ENCODE results near the gene SORL1. TPM values are rescaled to one million over a fixed set of nuclear protein-coding genes. Genes with fewer than 3 reads are reported as not detected.

Gene SORL1
- total and polyA plus RNA-seq, 9 of the 15 experiments (the other 6 are each of a cell fraction or from before 2014, with no cell fraction given), result 0.01 to 0.66 TPM; not detected in 7

DNA sequence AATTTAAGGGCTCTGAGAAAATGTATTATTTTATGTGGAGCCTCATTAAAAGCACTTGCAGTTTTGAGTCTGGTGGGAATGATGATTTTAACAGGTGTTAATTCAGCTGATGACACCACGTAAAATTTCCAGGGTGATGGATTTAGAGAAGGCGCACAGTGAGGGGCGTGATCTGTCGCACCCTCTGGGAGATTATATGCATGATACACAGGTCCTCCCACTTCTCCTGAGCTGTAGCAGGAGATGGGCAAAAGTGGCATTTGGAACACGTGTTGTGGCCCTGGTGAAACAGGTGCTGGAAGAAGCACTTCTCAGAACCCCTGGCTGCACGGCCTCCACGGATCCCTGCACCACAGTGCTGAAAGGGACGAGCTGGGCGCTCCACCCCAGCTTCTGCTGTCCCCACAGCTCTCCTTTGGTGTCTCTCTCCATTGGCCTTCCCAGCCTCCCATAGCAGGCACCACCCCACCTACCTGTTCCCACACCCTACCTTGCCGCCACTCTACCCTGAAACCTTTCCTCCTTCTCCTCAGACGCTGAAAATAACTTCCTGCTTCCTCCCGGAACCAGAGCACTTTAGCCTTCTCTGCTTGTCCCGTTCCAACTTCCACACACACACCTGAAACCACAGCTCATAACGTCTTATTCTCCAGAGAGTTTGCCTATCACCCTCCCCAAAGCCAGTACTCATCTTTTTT lies 6.9 kb upstream of the SORL1 start:
- Histone ChIP-seq H3K9me1 (ENCODE audit: control insufficient read depth, insufficient read depth, low read length) (no peaks in the 10 kb centered on the region), H3K4me1 (replicated peaks in 1 of 2; ENCODE audit: control insufficient read depth in 2 of 2, insufficient read depth in 2 of 2, low read length in 2 of 2) (no peaks in the 10 kb centered on the region), H3K27me3 (ENCODE audit: control insufficient read depth in 2 of 2, insufficient read depth in 2 of 2, low read length in 2 of 2) (peaks cover 0 to 5% of the 10 kb centered on the region in 2 experiments; a peak in 1 of 5 replicates), H3K36me3 (ENCODE audit: control insufficient read depth, insufficient read depth, low read length) (no peaks in the 10 kb centered on the region), H3K9ac (ENCODE audit: insufficient read depth in 1 of 2, low read depth in 2 of 2, low read length in 2 of 2) (no peak overlapping the region), H3K9me3 (replicated peaks; ENCODE audit: control insufficient read depth, insufficient read depth, low read depth, low read length) (no peaks in the 10 kb centered on the region), H3K79me2 (ENCODE audit: control insufficient read depth, insufficient read depth, low read length) (no peaks in the 10 kb centered on the region), H2AFZ (ENCODE audit: low read depth, low read length) (no peak overlapping the region), H3K4me2 (ENCODE audit: insufficient read depth, low read length) (no peak overlapping the region), H4K20me1 (replicated peaks; ENCODE audit: control insufficient read depth, insufficient read depth, low read length) (no peaks in the 10 kb centered on the region), H3K4me3 (no peak overlapping the region), H3K27ac (ENCODE audit: extremely low read depth, low read depth, low read length) (no peak overlapping the region)
- BruUV-seq (replicated peaks), result no TSS peak
- no peak for TF ChIP-seq CSDE1 (IDR thresholded peaks at IDR 0.05)
- TF ChIP-seq, protein P1, sequence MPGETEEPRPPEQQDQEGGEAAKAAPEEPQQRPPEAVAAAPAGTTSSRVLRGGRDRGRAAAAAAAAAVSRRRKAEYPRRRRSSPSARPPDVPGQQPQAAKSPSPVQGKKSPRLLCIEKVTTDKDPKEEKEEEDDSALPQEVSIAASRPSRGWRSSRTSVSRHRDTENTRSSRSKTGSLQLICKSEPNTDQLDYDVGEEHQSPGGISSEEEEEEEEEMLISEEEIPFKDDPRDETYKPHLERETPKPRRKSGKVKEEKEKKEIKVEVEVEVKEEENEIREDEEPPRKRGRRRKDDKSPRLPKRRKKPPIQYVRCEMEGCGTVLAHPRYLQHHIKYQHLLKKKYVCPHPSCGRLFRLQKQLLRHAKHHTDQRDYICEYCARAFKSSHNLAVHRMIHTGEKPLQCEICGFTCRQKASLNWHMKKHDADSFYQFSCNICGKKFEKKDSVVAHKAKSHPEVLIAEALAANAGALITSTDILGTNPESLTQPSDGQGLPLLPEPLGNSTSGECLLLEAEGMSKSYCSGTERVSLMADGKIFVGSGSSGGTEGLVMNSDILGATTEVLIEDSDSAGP (CRISPR knock-in tag; IDR thresholded peaks at IDR 0.05), result no peak
- TF ChIP-seq FOXM1 (IDR thresholded peaks at IDR 0.05; ENCODE audit: low read depth), result no peak
- TF ChIP-seq FOXM1 (CRISPR knock-in tag; IDR thresholded peaks at IDR 0.05; ENCODE audit: low read depth), result no peak
- TF ChIP-seq NCOA1 (IDR thresholded peaks at IDR 0.05; ENCODE audit: low read depth), result no peak
- no peak for TF ChIP-seq MCM5 (IDR thresholded peaks at IDR 0.05; ENCODE audit: low read depth)
- no peak for TF ChIP-seq ZNF766 (CRISPR knock-in tag; conservative IDR thresholded peaks at IDR 0.05)
- TF ChIP-seq MTA1 (IDR thresholded peaks at IDR 0.05; ENCODE audit: borderline replicate concordance), result no peak
- no peak for TF ChIP-seq ZNF695 (CRISPR knock-in tag; IDR thresholded peaks at IDR 0.05)
- TF ChIP-seq KLF13 (tag; IDR thresholded peaks at IDR 0.05; ENCODE audit: borderline replicate concordance, low read depth), result no peak
- no peak for TF ChIP-seq SLC30A9 (CRISPR knock-in tag; IDR thresholded peaks at IDR 0.05)
- TF ChIP-seq, protein P2, sequence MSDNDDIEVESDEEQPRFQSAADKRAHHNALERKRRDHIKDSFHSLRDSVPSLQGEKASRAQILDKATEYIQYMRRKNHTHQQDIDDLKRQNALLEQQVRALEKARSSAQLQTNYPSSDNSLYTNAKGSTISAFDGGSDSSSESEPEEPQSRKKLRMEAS (CRISPR knock-in tag; IDR thresholded peaks at IDR 0.05), result no peak
- no peak for TF ChIP-seq BDP1 (IDR thresholded peaks at IDR 0.05; ENCODE audit: insufficient read depth, insufficient read length)
- ChIA-PET CTCF (ENCODE audit: low intra/inter-chr PET ratio) (no interaction called here), POLR2A (no interaction called here)
- WGBS (ENCODE audit: insufficient coverage, low coverage, missing lambda C conversion rate), result under 1% methylated on average over 14 of the region's 14 CpGs
- ATAC-seq (no peak), DNase-seq (ENCODE audit: extremely low read depth in 1 of 4, low spot score in 3 of 4) (no peak), FAIRE-seq (no peak)
- intact Hi-C loops (cut with micrococcal nuclease) (no loop called here), in situ Hi-C loops (cut with MboI) (no loop called here)
